ENCODE results near the gene TMTC2.

Gene TMTC2

GRCh38 chr12:82855872-82856271 is 169.2 kb downstream of the TMTC2 start:
- no peak for DNase-seq

DNA sequence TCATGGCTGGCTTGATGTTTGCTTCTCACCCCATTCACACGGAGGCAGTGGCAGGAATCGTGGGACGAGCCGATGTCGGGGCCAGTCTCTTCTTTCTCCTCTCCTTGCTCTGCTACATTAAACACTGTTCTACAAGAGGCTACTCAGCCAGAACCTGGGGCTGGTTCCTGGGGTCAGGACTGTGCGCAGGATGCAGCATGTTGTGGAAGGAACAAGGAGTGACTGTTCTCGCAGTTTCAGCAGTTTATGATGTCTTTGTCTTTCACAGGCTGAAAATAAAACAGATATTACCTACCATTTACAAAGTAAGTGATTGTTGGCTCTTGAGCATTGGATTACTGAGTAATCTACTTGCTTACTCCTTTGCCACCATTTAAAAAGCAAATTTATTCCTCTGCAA is 170.6 kb downstream of the TMTC2 start:
- DNase-seq = no peak

DNA sequence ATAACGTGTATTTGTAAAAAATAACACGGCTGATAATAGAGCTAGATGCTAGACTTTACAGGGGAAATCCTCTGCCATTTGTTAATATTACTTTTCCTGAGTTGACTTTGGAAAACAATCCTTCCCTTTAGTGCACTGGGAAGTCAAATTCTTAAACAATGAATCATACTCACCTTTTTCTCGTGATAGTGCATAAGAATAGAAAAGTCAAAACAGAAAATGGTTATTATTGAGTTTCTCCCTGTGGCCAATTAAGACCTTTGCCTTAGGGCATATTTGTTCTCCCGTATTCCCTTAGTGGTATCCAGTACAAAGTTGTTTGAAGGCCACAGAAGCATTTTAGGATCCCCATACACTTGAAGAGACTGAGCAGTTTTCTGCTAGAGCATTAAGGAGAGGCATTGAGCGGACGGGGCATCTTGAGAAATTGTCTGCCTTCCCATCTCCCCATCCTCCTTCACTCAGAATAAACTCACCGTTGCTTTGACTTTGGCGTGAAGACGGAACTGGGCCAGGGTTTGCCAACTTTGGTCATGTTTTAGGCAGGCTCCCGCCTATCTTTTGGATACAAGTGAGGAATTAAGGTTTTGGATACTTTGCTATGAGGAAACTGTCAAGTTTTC is 171.3 kb downstream of the TMTC2 start:
- DNase-seq = no peak

DNA sequence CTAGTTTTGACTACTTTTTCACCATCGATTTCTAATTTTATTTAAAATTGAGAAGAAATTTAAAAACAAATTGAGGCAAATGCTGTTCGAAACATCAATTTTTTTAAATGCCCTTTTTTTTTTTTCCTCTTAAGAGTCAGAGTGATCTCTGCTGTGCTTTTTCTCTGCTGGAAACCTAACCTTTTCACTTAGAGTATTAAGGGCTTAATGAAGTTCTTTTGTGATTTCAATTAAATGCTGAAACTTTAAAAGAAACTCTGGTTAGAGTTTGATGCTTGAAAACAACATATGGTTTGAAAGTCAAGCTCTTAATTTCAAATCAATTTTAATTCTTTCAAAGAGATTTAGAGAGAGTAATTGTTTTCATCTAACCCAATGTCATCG is 171.8 kb downstream of the TMTC2 start:
- no peak for DNase-seq

- DNase-seq = no peak
Measured at GRCh38 chr12:82862069-82862841, 175.5 kb downstream of the TMTC2 start.

- DNase-seq = no peak
Measured at GRCh38 chr12:82862876-82863649, 176.4 kb downstream of the TMTC2 start.

DNA sequence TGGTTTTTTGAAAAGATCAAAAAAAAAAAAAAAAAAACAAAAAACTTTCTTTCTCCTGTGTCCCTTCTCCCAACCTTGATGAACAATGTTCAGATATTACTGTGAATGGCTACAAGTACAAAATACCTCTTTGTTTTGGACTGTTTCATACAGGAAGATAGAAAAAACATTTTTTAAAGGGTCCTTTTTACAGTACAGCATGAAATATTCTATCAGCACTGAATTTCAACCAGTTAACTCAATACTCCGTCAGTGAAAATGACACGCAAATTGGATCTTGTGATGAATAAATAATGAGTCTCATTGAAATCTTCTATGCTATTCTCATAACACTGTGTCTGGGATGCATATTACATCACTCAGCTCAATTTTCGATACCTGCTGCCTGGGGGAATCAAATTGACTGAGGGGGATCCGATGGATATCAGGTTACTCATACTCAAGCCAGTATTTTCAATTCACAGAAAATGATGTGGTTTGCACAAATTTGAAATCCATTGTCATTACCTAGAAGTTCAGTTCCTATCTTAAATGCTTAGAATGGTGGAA is 179.6 kb downstream of the TMTC2 start:
- DNase-seq = no peak

GRCh38 chr12:82866946-82867345 is 180.2 kb downstream of the TMTC2 start:
- no peak for DNase-seq

GRCh38 chr12:82867762-82868500 is 181.2 kb downstream of the TMTC2 start:
- DNase-seq = no peak

- no peak for DNase-seq
Measured at GRCh38 chr12:82870771-82871377, 184.2 kb downstream of the TMTC2 start.

DNA sequence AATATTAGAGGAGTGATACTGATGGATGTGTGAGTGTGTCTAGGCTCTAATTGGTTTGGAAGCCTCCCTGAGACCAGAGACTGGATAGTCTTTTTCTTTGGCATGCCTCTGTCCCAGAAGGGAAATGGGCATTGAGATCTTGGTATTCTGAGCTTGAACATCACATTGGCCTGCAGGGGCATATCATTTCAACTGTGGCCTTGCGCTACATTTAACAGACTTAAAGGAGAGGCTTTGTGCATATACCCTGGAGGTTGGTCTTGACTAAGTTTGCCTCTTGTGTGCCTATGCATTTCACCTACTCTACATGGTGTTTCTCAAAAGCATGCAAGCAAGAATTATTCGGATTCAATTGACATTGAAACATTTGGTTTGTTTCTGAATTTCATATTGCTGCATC is 185.4 kb downstream of the TMTC2 start:
- DNase-seq = no peak

DNA sequence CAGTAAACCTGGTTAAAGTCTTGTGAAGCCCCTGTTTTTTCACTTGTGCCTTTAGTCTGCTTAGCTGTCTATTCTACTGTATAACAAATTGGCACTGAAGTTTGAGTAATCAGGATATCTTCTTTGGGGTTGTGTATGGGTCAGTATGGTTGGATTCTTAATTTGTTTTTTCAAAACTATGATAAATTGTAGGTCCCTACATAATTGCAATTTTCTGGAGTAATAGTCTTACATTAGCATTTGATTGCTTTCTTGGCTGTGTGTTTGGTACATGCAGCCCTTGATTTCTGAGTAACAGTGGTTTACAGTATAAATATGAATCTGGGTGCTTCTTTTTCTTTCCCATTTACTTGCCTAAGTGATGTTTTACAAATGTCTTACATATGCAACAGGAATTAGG is 186.6 kb downstream of the TMTC2 start:
- no peak for DNase-seq

DNA sequence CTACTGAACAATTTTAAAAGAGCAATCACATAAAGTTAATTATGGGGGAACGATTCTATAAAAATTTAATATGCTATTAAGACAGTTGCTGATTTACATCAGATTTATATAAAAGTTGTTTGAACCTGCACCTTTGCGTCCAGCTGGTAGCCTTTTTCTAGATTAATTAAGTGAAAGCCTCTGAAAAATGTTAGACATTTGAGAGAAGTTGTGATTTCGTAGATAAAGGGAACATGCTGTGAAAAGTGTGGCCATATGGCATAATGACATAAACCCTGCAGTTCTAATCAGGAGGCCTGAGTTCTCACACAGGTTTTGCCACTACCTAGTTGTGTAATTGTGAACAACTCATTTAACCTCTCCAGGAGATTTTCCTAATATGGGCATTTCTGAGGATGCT is 187.2 kb downstream of the TMTC2 start:
- DNase-seq = no peak

DNA sequence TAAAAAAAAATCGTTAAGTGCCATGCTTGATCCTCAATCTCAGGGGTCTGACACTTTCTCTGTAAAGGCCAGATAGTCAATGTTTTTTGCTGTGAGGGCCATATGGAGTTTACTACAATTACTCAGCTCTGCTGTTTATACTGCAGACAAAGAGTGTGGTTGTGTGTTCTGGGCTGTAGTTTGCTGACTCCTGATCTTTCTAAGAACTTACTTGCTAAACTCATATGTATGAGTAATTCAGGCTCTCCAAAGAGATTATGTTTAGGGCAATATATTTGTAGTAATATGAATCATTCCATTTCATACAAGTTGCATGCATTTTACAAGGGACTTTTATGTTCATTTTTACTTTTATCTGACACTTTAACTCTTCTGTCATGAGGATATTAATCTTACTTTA is 188.2 kb downstream of the TMTC2 start:
- DNase-seq = no peak

GRCh38 chr12:82876075-82876474 is 189.4 kb downstream of the TMTC2 start:
- no peak for DNase-seq

DNA sequence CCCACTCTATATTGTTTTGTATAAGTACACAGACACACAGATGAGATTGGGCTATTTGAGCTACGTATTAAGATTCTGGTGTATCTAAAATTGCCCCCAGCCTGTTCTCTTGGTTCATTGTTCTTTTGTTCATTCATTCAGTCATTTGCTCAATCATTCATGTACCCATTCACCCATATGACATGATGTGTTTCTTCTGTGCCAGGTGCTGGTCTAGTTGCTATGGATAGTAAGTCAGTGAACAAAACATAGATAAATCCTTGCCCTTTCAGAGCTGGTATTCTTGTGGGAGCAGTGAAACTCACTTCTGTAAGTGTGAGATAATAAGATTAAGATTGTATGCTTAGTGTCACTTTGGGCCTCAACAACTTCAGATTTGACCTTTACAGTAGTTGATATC is 191.3 kb downstream of the TMTC2 start:
- no peak for DNase-seq

GRCh38 chr12:82880442-82880901 is 193.8 kb downstream of the TMTC2 start:
- no peak for DNase-seq

- DNase-seq = no peak
Measured at GRCh38 chr12:82883394-82884355, 197.0 kb downstream of the TMTC2 start.

- DNase-seq = no peak
Measured at GRCh38 chr12:82886671-82887340, 200.1 kb downstream of the TMTC2 start.

- DNase-seq = no peak
Measured at GRCh38 chr12:82893896-82894295, 207.2 kb downstream of the TMTC2 start.

- DNase-seq = no peak
Measured at GRCh38 chr12:82896277-82896676, 209.6 kb downstream of the TMTC2 start.

Data from MV-4-11 (cell line).